HT-29 (cell line): ENCODE measurements around the gene LGALS7B. TPM values are rescaled to one million over a fixed set of nuclear protein-coding genes. Genes with fewer than 3 reads are reported as not detected.

Source experiments
- small RNA-seq: library from RNA; depleted of rRNA; stranded (forward); fragments of <200 nt; gene quantifications from one replicate; pipeline ENCODE3, GENCODE V24; 2014
- total RNA-seq: library from RNA; depleted of rRNA; stranded (reverse); fragments of >200 nt; shearing (Covaris generic); gene quantifications from 2 replicates; pipeline ENCODE4 v1.2.3, GENCODE V29; 2014; rRNA removed

Gene LGALS7B
- total RNA-seq, 1 experiment from 2014 or later: not detected

Small RNA genes lying within 50 kb of the gene (small RNA-seq; reads per million reads assigned to genes)
- not detected for gene RNU6-140P

Other genes with a start within 250 kb of the LGALS7B start
- 0.36 TPM in 1 of 2 replicates, not detected in the other for gene MAP4K1, start 171.2 kb upstream of the LGALS7B start, total RNA-seq
- gene EIF3K, start 170.0 kb upstream of the LGALS7B start, total RNA-seq: 724 and 815 TPM in 2 replicates
- 1,009 and 1,083 TPM in 2 replicates for gene ACTN4, start 141.6 kb upstream of the LGALS7B start, total RNA-seq
- 50.6 and 53.9 TPM in 2 replicates for gene CAPN12, start 44.7 kb upstream of the LGALS7B start, total RNA-seq
- gene LGALS7, start 15.7 kb upstream of the LGALS7B start, total RNA-seq: 1.5 TPM in 1 of 2 replicates, not detected in the other
- 959 and 1,005 TPM in 2 replicates for gene LGALS4, start 23.7 kb downstream of the LGALS7B start, total RNA-seq
- 252 and 285 TPM in 2 replicates for gene ECH1, start 42.6 kb downstream of the LGALS7B start, total RNA-seq
- gene HNRNPL, start 60.8 kb downstream of the LGALS7B start, total RNA-seq: 389 and 434 TPM in 2 replicates
- gene RINL, start 89.1 kb downstream of the LGALS7B start, total RNA-seq: 8.6 and 13.1 TPM in 2 replicates
- gene SIRT2, start 110.4 kb downstream of the LGALS7B start, total RNA-seq: 69.8 and 86.7 TPM in 2 replicates
- gene NFKBIB, start 110.8 kb downstream of the LGALS7B start, total RNA-seq: 101 and 106 TPM in 2 replicates
- gene CCER2, start 123.0 kb downstream of the LGALS7B start, total RNA-seq: 0.16 TPM in 1 of 2 replicates, not detected in the other
- 100 and 110 TPM in 2 replicates for gene SARS2, start 141.6 kb downstream of the LGALS7B start, total RNA-seq
- 350 and 367 TPM in 2 replicates for gene MRPS12, start 141.7 kb downstream of the LGALS7B start, total RNA-seq
- gene FBXO17, start 186.5 kb downstream of the LGALS7B start, total RNA-seq: not detected in 2 replicates
- gene FBXO27, start 243.3 kb downstream of the LGALS7B start, total RNA-seq: not detected in 2 replicates